Stimulated activated naive CD8-positive, alpha-beta T cell treated with anti-CD3 and anti-CD28 coated beads, Interleukin-15, Interleukin-2, amounts not matched to agents 100 ng/mL and 50 ng/mL, for 24 hours (primary cell): Measurements from ENCODE around the gene STIP1.
A peak's percentile ranks its signal among the peaks of the same experiment; 100 is the strongest.
"Not testable (repeated sequence)": the region's sequence is repeated elsewhere in the genome, so short reads cannot be mapped to it uniquely, and the experiment has no call there.

Experiments
- H3K27ac Mint-ChIP-seq: one replicate; pipeline ENCODE4 v1.8.0; 2021; ENCODE audit warnings: mild to moderate bottlenecking, mixed read lengths
- H3K27me3 Mint-ChIP-seq: one replicate; pipeline ENCODE4 v1.8.0; 2021; ENCODE audit warnings: mixed read lengths
- H3K36me3 Mint-ChIP-seq: one replicate; pipeline ENCODE4 v1.8.0; 2021; ENCODE audit warnings: low read depth, mixed read lengths
- H3K4me1 Mint-ChIP-seq: one replicate; pipeline ENCODE4 v1.8.0; 2021; ENCODE audit warnings: low read depth, mixed read lengths
- H3K4me3 Mint-ChIP-seq: one replicate; pipeline ENCODE4 v1.8.0; 2021; ENCODE audit warnings: mild to moderate bottlenecking, mixed read lengths
- H3K9me3 Mint-ChIP-seq: one replicate; pipeline ENCODE4 v1.8.0; 2021; ENCODE audit warnings: mixed read lengths

Gene STIP1

GRCh38 chr11:64241491-64242374 is 55.8 kb downstream of the STIP1 start:
- H3K9me3 Mint-ChIP-seq = no peaks in the 10 kb centered on the region
- H3K27ac Mint-ChIP-seq = peak overlapping the region; percentile 87
- H3K4me1 Mint-ChIP-seq = peaks cover 34% of the 10 kb centered on the region
- no peaks in the 10 kb centered on the region for H3K27me3 Mint-ChIP-seq
- H3K36me3 Mint-ChIP-seq = peaks cover 13% of the 10 kb centered on the region
- peak overlapping the region; percentile 93 for H3K4me3 Mint-ChIP-seq

GRCh38 chr11:64243236-64243854 is 57.4 kb downstream of the STIP1 start:
- H3K4me1 Mint-ChIP-seq = peaks cover 40% of the 10 kb centered on the region
- peaks cover 13% of the 10 kb centered on the region for H3K36me3 Mint-ChIP-seq
- H3K27ac Mint-ChIP-seq = peak overlapping the region; percentile 70
- no peaks in the 10 kb centered on the region for H3K9me3 Mint-ChIP-seq
- H3K4me3 Mint-ChIP-seq = peak overlapping the region; percentile 58
- H3K27me3 Mint-ChIP-seq = no peaks in the 10 kb centered on the region

GRCh38 chr11:64244107-64244506 is 58.1 kb downstream of the STIP1 start:
- H3K9me3 Mint-ChIP-seq = no peaks in the 10 kb centered on the region
- peaks cover 13% of the 10 kb centered on the region for H3K36me3 Mint-ChIP-seq
- no peaks in the 10 kb centered on the region for H3K27me3 Mint-ChIP-seq
- H3K27ac Mint-ChIP-seq = peak overlapping the region; percentile 16
- peaks cover 36% of the 10 kb centered on the region for H3K4me1 Mint-ChIP-seq
- peak overlapping the region; percentile 58 for H3K4me3 Mint-ChIP-seq

GRCh38 chr11:64244966-64245365 is 59.0 kb downstream of the STIP1 start:
- Mint-ChIP-seq H3K27ac (peak overlapping the region; percentile 95), H3K4me3 (peak overlapping the region; percentile 94), H3K27me3 (no peaks in the 10 kb centered on the region), H3K9me3 (no peaks in the 10 kb centered on the region), H3K36me3 (peaks cover 13% of the 10 kb centered on the region), H3K4me1 (peaks cover 32% of the 10 kb centered on the region)

GRCh38 chr11:64245401-64245796 is 59.4 kb downstream of the STIP1 start:
- Mint-ChIP-seq H3K27me3 (no peaks in the 10 kb centered on the region), H3K4me1 (peaks cover 30% of the 10 kb centered on the region), H3K27ac (peak overlapping the region; percentile 95), H3K9me3 (no peaks in the 10 kb centered on the region), H3K4me3 (peak overlapping the region; percentile 94), H3K36me3 (peaks cover 13% of the 10 kb centered on the region)

GRCh38 chr11:64245797-64246620 is 60.0 kb downstream of the STIP1 start:
- Mint-ChIP-seq H3K9me3 (no peaks in the 10 kb centered on the region), H3K4me1 (peaks cover 27% of the 10 kb centered on the region), H3K36me3 (peaks cover 13% of the 10 kb centered on the region), H3K4me3 (peak overlapping the region; percentile 94), H3K27me3 (no peaks in the 10 kb centered on the region), H3K27ac (peak overlapping the region; percentile 95)

- Mint-ChIP-seq H3K27ac (peak overlapping the region; percentile 65), H3K4me1 (peaks cover 27% of the 10 kb centered on the region)
- not testable (repeated sequence) for H3K9me3 Mint-ChIP-seq
Measured at GRCh38 chr11:64246621-64246870, 60.6 kb downstream of the STIP1 start.

GRCh38 chr11:64246871-64247728 is 61.1 kb downstream of the STIP1 start, which contains the start of gene PPP1R14B:
Gene PPP1R14B (minus strand): TSS chr11:64246943. CDS start chr11:64246673, 270 bp downstream.
- Mint-ChIP-seq H3K27me3 (no peaks in the 10 kb centered on the region), H3K9me3 (no peaks in the 10 kb centered on the region), H3K36me3 (peaks cover 13% of the 10 kb centered on the region), H3K4me3 (peak within 1 kb of the TSS; percentile 94), H3K4me1 (peaks cover 32% of the 10 kb centered on the region), H3K27ac (peak within 1 kb of the TSS; percentile 95)

More at GRCh38 chr11:64246621-64246870, 60.6 kb downstream of the STIP1 start:
- peak overlapping the region; percentile 86 for H3K4me3 Mint-ChIP-seq
- H3K36me3 Mint-ChIP-seq = peaks cover 13% of the 10 kb centered on the region
- not testable (repeated sequence) for H3K27me3 Mint-ChIP-seq

- Mint-ChIP-seq H3K4me1 (peaks cover 31% of the 10 kb centered on the region), H3K27ac (peak overlapping the region; percentile 26), H3K4me3 (peak overlapping the region; percentile 70)
Measured at GRCh38 chr11:64247729-64248531, 62.0 kb downstream of the STIP1 start.

GRCh38 chr11:64248578-64248977 is 62.6 kb downstream of the STIP1 start:
- Mint-ChIP-seq H3K4me3 (no peak overlapping the region), H3K9me3 (no peaks in the 10 kb centered on the region), H3K4me1 (peaks cover 24% of the 10 kb centered on the region), H3K36me3 (peaks cover 7% of the 10 kb centered on the region), H3K27me3 (no peaks in the 10 kb centered on the region), H3K27ac (no peak overlapping the region)

More at GRCh38 chr11:64247729-64248531, 62.0 kb downstream of the STIP1 start:
- Mint-ChIP-seq H3K36me3 (peaks cover 13% of the 10 kb centered on the region), H3K9me3 (no peaks in the 10 kb centered on the region), H3K27me3 (no peaks in the 10 kb centered on the region)

GRCh38 chr11:64249038-64249437 is 63.1 kb downstream of the STIP1 start:
- Mint-ChIP-seq H3K27ac (no peak overlapping the region), H3K27me3 (no peaks in the 10 kb centered on the region), H3K36me3 (peaks cover 2% of the 10 kb centered on the region), H3K4me3 (no peak overlapping the region), H3K4me1 (peaks cover 20% of the 10 kb centered on the region), H3K9me3 (no peaks in the 10 kb centered on the region)

- H3K27ac Mint-ChIP-seq = peak overlapping the region; percentile 14
- no peaks in the 10 kb centered on the region for H3K36me3 Mint-ChIP-seq
- no peaks in the 10 kb centered on the region for H3K9me3 Mint-ChIP-seq
- H3K4me1 Mint-ChIP-seq = peaks cover 17% of the 10 kb centered on the region
- no peaks in the 10 kb centered on the region for H3K27me3 Mint-ChIP-seq
- no peak overlapping the region for H3K4me3 Mint-ChIP-seq
Measured at GRCh38 chr11:64249563-64250414, 63.8 kb downstream of the STIP1 start.
